GM19240 (cell line): Measurements from ENCODE around the gene MICALL1.

Source experiments
- DNase-seq: peaks from one replicate; pipeline ENCODE4 v3.0.0; 2011; ENCODE audit warnings: low spot score; ENCODE audit not compliant: insufficient read length

The MICALL1 gene

DNA sequence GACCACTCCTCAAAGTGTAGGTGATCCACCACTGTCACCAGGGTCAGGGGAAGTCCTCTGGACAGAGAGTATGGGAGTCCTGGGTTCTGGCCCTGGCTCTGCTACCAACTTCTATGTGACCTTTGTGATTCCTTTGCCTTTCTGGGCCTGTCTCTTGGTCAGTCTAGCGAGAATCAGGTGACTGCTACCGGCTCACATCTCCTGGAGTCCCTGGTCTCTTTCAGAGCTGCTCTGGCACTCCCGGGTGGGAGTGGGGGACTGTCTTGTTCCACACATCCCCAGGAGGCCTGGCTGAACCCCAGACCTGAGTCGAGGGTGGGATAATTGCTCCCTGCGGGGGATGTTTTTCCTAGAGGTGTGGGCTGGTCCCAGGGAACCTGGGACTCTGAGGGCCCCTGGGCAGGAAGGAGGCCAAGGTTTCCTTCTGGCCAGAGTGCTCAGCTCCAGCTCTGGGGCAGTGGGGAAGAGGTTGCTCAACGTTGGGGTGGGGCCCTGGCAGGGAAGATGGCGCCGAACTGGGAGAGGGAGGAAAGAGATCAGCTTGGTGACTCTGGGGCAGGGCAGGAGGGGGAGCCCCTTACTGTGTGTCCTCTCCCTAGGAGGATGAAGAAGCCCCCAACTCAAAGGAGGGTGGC is 76.2 kb downstream of the MICALL1 start:
- no peak for DNase-seq

DNA sequence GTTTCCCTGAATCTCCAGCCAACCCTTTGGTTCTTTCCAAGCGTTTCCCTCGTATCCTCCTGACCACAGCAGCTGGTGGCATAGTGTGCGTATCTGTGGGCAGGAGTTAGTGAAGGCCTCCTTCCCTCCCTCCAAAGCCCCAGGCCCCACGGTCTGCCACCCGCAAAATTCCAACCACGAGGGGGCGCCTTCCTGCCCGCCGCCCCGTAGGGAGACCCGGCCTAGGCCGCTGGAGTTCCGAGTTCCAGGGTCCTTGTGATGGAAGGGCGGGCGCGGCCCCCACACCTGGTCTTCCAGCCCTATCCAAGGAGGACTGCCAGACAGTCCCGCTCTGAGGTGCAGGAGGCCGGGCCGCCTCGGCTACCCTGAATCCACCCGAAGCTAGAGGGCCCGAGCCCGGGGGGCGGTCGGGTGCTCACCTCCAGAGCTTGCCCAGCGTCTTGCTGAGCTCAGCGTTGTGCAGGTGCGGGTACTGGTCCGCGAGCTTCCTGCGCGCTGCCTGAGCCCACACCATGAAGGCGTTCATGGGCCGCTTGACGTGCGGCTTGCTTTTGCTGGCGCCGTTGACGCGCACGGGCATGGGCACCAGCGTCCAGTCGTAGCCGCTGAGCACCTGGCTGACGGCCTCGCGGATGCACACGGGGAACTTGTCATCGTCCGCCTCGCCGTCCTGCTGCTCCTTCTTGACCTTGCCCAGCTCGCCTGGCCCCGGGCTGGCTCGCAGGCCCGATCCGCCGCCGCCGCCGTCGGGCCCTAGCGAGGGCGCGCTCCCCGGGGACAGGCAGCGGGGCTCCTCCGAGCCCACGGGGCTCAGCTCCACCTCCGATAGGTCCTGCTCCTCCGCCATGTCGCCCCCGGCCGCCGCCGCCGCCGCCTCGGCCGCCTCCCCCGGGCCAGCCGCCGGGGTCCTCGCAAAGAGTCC is 77.1 kb downstream of the MICALL1 start:
- DNase-seq = no peak

DNA sequence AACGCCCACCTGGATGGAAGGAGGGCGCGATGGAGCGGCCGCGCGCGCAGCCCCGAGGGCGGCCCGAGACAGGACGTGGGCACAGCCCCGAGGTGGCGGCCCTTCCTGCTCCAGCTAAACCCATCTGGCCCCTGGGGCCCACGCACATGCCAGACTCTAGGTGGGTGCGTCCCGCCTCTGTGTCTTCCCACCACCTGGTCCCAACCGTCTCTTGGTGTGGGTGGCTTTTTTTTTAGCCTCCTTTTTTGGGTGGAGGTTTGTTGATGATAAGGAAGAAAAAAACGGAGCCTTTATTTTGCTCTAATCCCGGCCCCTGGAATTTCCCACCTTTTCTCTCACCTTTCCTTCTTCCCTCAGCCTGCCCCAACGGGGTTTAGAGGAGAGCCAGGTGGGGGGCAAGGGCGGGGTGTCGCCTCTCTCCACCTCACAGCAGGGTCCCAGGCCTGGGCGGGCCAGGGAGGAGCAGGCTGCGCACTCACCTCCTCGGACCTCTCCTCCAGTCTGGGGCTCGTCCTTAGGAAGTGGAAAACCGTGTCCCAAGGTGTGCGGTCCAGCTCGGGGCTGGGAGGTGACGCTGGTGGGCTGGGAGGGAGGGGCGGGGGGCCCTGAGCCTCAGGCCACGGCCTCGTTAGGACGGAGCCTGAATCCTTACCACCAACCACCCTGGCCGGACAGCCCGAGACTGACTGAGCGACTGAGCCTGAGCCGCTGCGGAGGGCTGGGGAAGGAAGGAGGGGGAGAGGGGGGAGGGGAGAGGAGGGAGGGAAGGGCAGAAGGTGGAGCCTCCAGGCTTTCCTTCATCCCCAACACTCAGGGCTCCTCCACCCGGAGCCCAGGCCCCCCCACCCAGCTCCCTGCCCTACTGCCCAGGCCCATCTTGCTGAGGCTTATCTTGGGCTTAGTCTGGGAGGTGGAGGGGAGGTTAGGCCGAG is 78.0 kb downstream of the MICALL1 start, which contains the start of gene SOX10:
Gene SOX10 (minus strand): TSS at position 696 of the 932 bp plus-strand sequence. CDS start 771 bp downstream, outside the sequence.
- no peak for DNase-seq

DNA sequence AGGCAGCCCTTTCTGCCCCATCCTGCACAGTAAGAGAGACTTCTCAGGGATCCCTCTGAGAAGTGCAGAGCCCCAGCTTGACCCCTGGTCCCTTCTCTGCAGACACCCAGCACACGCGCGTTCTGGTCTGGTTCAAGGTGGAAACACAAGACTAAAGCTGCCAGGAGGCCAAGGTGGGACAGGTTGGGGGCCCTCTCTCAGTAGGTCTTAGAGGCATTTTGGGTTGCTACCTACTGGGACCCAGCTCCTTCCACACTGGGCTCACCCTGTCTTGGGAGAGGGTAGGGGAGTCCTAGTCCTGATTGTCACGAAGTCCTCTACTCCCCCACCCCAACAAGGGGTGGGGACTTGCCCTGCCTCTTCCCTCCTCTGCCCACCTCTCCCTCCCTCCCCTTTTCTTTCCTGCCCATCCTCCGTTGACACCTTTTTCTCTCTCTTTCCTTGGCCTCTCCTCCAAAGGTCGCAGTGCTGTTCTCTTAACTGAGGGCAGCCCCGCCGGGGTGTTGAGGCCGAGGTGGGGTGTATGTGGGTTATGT is 79.0 kb downstream of the MICALL1 start:
- no peak for DNase-seq

DNA sequence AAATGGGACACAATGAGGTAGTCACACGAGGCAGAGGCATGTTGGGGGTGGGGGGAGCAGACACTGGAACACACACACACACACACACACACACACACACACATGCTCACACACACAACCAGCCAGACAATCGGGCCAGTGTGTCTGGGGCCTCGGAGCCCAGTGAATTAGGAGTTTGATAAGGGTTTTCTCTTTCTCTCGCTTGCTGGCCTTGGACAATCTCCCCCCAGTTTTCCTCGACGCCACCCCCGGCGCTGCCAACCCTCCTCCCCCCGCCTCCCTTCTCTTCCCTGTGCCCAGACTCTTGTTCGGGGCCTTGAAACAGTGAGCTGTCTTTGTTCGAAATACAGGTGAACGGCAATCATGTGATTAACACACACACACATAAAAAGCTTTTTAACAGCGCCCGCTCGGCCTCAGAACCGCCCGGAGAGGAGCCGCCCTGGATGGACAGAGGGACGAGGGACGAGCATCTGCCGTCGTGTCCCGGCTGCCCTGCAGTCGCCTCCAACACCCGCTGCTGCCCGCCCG is 79.7 kb downstream of the MICALL1 start:
- no peak for DNase-seq

DNA sequence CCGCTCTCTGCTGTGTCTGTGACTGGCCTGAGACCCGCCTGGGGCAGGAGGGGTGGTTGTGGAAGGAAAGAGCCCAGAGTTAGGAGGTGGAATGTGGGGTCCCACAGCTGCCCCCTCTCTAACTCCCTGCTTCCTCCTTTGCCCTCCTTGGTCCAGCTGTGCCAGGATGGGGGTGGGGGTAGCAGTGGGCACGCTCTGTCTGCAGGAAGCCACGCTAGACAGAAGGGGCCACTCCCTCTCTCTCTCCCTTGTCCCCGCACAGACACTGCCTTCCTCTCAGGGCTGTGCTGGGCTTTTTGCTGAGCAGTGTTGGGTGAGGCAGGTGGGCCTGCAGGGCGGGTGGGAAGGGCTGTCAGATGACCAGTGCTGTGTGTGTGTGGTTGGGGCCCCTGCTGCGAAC is 80.3 kb downstream of the MICALL1 start:
- no peak for DNase-seq

DNA sequence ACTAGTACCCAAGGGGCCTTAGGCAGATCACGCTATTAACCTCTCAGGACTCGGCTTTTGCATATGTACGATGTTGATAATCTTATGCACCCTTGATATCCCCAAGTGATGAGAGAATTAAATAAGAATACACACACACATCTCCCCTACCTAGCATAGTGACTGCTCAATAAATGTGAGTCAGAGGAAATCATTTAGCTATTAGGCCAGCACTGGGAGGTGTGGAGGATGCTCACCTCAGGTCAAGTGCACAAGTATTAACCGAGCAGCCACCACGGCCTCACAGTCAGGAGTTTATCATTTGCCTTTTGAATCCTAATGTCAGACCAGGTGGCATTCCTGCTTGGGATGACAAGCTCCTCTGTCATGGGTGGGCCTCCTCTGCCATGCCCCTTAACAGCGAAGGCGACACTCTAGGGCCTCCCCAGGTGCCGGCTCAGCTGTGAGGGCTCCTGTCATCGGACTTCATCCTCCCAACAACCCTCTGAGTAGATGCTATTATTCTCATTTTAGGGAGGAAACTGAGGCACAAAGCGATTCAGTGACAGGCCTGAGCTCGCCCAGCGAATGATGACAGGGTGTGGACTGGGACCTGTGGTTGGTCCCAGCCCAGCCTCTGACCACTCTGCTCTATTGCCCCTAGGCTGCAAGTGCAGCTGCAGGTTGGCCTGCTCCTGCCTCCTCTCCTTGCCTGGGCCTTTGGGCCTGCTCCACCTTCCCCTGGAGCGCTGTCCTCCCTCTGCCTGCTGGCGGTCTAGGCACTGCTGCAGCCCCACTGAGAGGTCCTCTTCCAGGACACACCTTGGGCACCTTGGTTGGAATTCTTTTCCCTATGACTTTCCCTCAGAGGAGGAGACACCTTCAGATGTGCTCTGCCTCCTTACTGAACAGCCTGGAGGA is 83.3 kb downstream of the MICALL1 start:
- DNase-seq = no peak

DNA sequence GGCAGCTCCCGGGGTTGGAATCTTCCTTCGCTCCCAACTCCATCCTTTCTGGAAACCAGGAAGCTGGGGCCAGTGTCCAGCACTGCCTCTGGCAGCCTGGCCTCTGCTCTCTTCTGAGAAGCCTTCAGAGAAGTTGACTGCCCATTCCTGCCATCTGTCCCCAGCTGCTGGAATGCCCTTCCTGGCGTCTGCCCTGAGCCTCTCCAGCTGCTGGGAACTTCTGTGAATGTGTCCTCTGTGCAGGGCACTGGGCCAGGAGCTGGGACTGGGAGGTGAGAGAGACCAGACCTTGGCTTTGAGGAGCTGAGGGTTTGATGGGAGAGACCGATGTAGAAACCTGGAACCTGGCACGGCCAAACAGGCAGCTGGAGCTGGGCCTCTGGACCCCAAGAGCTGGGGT is 84.2 kb downstream of the MICALL1 start:
- DNase-seq = no peak

DNA sequence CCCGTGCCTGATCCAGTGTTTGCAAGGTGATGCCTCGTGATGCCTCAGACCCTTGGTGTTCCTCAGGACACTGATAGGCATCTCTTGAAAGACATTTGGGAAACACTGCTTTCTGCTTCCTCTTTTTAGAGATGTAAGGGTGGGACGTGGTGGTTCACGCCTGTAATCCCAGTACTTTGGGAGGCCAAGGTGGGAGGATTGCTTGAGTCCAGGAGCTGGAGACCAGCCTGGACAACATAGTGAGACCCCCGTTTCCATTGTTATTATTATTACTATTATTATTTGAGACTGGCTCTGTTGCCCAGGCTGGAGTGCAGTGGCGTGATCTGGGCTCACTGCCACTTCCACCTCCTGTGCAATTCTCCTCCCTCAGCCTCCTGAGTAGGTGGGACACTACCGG is 84.8 kb downstream of the MICALL1 start:
- no peak for DNase-seq

DNA sequence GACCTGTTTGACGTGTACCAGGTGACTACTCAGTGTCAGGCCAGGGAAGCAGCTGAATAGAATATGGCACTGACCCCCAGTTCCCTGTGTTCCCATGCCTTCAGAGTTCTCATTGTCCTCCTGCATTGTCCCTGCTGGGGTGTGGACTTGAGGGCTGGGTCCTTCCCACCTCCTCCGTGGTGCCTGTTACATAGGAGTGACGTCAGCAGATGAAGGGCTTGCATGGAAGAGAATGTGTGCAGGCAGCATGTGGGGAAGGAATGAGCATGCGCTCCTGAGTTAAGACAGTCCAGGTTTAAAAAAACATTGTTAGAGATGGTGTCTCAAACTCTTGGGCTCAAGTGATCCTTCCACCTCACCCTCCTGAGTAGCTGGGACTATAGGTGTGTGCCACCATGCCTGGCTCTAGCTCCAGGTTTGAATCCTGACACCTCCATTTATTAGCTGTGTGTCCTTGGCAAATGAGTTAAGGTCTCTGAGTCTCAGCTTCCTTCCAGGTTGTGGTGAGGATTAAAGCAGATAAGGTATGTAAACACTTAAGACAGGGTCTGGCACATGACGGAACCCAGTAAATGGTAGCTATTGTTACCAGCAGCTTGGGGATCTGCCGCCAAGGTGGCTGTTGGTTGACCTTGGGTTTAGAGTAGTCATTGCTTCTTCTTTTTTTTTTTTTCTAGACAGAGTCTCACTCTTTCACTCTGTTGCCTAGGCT is 85.8 kb downstream of the MICALL1 start:
- DNase-seq = no peak
